ENCODE results near the gene IFI30.

IFI30 gene

DNA sequence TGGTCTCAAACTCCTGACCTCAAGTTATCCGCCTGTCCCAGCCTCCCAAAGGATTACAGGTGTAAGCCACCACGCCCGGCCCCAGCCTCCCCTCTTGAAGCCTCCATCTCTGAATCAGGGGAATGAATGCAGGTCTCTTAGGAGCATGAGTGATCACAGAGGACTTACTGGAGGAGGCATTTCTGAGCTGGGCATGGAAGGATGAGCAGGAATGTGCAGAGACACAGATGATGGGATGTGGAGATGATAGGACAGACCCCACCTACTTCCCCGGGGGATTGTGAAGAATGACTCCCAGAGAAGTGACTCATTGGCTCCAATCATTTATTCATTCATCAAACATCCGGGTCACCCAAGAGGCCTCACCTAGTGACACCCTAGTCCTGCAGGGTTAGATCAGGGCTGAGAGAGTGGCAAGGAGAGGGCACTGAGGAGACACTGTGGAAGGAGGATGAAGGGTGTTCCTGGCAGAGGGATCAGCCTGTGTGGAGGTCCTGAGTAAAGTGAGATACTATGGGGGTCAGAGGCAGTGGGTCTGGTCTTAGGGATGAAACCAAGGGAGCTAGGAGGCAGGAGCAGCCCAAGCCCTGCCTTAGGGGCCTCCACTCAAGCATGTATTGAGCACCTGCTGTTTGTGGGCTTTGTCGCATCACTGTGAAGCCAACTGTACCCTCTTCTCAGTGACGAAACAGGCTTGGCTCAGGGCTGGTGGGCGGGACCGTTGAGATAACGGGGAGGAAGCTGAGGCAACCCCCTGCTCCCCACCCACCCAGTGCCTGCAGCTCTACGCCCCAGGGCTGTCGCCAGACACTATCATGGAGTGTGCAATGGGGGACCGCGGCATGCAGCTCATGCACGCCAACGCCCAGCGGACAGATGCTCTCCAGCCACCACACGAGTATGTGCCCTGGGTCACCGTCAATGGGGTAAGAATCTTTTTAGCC lies 3.0 kb downstream of the IFI30 start:
- Histone ChIP-seq H3K27ac (no peak overlapping the region), H3K27me3 (ENCODE audit: insufficient read depth, low read depth, severe bottlenecking) (no peaks in the 10 kb centered on the region), H3K4me3 (ENCODE audit: low read depth, low read length) (no peak overlapping the region), H3K9me3 (ENCODE audit: severe bottlenecking) (no peaks in the 10 kb centered on the region), H3K36me3 (no peaks in the 10 kb centered on the region)
- DNase-seq = no peak
- no peak for TF ChIP-seq CTCF (IDR thresholded peaks at IDR 0.05; ENCODE audit: low read depth, low read length)

DNA sequence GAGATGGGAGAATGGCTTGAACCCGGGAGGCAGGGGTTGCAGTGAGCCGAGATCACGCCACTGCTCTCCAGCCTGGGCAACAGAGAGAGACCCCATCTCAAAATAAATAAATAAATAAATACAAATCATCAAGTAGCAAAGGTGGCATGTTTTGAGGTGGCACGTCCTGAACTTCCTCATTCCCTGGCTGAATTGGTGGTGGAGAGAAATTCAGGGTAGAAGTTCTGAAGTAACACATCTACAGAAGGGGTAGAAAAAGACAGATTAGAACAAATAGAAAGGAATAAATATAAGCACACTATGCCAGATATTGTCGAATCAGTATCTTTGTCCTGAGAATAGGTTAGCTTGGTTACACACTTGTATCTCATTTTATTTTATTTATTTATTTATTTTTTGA lies 6.3 kb downstream of the IFI30 start:
- TF ChIP-seq CTCF (IDR thresholded peaks at IDR 0.05; ENCODE audit: low read depth, low read length) = no peak
- Histone ChIP-seq H3K4me3 (ENCODE audit: low read depth, low read length) (no peak overlapping the region), H3K27ac (no peak overlapping the region), H3K27me3 (ENCODE audit: insufficient read depth, low read depth, severe bottlenecking) (no peaks in the 10 kb centered on the region), H3K36me3 (no peaks in the 10 kb centered on the region), H3K9me3 (ENCODE audit: severe bottlenecking) (no peaks in the 10 kb centered on the region)
- DNase-seq = no peak

- Histone ChIP-seq H3K4me3 (ENCODE audit: low read depth, low read length) (no peak overlapping the region), H3K27me3 (ENCODE audit: insufficient read depth, low read depth, severe bottlenecking) (no peaks in the 10 kb centered on the region), H3K9me3 (ENCODE audit: severe bottlenecking) (no peaks in the 10 kb centered on the region), H3K27ac (no peak overlapping the region), H3K36me3 (no peaks in the 10 kb centered on the region)
- no peak for TF ChIP-seq CTCF (IDR thresholded peaks at IDR 0.05; ENCODE audit: low read depth, low read length)
- DNase-seq = no peak
Measured at GRCh38 chr19:18183529-18183928, 9.9 kb downstream of the IFI30 start.

DNA sequence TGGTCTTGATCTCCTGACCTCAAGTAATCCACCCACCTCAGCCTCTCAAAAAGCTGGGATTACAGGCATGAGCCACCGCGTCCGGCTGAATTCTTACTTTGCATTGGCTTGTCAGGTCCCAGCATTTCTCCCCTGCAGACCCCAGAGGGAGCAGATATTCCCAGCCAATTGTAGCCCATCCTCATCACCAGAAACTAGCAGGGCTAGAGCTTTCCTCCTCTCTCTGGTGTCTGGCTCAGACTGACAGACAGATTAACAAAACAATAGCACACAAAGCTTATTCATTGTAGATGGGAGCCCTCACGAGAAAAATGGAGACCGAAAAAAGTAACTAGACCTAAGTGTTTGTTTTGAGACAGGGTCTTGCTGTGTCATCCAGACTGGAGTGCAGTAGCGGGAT lies 11.9 kb downstream of the IFI30 start:
- Histone ChIP-seq H3K27ac (no peak overlapping the region), H3K4me3 (ENCODE audit: low read depth, low read length) (no peak overlapping the region), H3K36me3 (no peaks in the 10 kb centered on the region), H3K9me3 (ENCODE audit: severe bottlenecking) (no peaks in the 10 kb centered on the region), H3K27me3 (ENCODE audit: insufficient read depth, low read depth, severe bottlenecking) (no peaks in the 10 kb centered on the region)
- no peak for TF ChIP-seq CTCF (IDR thresholded peaks at IDR 0.05; ENCODE audit: low read depth, low read length)
- DNase-seq = no peak

- DNase-seq = no peak
- no peak for TF ChIP-seq CTCF (IDR thresholded peaks at IDR 0.05; ENCODE audit: low read depth, low read length)
- Histone ChIP-seq H3K9me3 (ENCODE audit: severe bottlenecking) (no peaks in the 10 kb centered on the region), H3K27me3 (ENCODE audit: insufficient read depth, low read depth, severe bottlenecking) (no peaks in the 10 kb centered on the region), H3K27ac (no peak overlapping the region), H3K4me3 (ENCODE audit: low read depth, low read length) (no peak overlapping the region), H3K36me3 (peaks cover 4% of the 10 kb centered on the region; the same call in 1 of the 2 replicates)
Measured at GRCh38 chr19:18190278-18190677, 16.7 kb downstream of the IFI30 start.

Data from WERI-Rb-1 (cell line).